Stimulated activated CD8-positive, alpha-beta memory T cell treated with anti-CD3 and anti-CD28 coated beads, Interleukin-15, amount 100 ng/mL, for 1 hour (primary cell): ENCODE results near the gene LIMK2.
"Not testable (repeated sequence)": the region's sequence is repeated elsewhere in the genome, so short reads cannot be mapped to it uniquely, and the experiment has no call there.

Source experiments
- DNase-seq: peaks from one replicate; pipeline ENCODE4 v3.0.0-alpha.2; 2020; ENCODE audit warnings: low read depth

LIMK2 gene

DNA sequence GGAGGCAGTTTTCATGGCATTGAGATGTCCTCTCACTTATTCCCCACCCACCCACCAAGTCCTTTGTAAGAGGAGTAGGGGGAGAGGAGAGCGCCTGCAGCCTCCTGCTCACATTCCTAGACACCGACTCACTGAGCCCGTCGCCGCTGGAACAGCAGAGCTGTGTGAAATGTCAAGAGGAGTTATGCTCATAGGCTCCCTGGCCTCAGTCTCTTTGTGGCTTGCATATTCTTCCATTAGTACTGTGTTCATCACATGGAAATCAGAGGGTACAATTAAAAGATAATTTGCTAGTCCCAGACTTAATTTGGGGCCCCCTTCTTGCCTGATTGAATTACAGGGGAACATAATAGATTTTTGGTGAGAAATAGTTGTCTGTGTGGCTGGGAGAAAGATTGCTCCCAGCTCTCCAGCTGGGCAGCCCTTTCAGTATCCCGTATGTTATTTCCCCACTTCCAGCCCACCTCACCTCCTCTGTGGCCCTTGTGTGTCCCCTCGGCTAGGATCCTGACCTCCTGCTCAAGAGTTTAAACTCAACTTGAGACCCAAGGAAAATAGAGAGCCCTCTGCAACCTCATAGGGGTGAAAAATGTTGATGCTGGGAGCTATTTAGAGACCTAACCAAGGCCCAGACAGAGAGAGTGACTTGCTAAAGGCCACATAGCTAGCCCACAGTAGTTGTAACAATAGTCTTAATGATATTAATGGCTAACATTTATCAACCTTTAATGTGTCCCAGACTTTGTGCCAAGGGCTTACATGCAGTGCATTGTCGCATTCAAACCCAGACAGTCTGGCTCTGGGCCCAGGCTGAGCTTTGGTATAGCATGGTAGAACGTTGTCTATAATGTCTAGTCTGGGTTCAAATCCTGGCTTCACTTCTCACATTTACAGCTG, 32.2 kb downstream of the LIMK2 start:
- no peak for DNase-seq

DNA sequence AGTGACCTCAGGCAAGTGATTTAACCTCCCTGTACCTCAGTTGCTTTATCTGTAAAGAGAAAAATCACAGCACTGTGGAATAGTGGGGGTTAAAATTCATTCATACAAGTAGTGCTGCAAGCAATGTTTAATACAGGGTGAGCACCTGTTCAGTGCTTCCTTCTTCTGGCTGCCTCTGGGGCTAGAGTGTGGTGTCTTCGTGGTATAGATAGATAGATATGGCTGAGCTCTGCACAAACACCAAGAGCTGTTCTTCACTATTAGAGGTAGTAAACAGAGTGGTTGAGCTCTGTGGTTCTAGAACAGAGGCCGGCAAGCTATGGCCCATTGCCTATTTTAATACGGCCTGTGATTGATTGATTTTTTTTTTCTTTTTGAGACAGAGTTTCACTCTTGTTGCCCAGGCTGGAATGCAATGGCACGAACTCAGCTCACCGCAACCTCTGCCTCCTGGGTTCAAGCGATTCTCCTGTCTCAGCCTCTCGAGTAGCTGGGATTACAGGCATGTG, 32.9 kb downstream of the LIMK2 start:
- DNase-seq, result no peak

DNA sequence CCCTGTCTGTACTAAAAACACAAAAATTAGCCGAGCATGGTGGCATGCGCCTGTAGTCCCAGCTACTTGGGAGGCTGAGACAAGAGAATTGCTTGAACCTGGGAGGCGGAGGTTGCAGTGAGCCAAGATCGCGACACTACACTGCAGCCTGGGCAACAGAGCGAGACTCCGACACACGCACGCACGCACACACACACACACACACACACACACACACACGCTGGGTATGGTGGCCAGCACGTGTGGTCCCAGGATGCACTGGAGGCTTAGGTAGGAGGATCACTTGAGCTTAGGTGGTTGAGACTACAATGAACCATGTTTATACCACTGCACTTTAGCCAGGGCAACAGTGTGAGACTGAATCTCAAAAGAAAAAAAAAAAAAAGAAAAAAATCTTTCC, 33.9 kb downstream of the LIMK2 start:
- DNase-seq, result not testable (repeated sequence)

DNA sequence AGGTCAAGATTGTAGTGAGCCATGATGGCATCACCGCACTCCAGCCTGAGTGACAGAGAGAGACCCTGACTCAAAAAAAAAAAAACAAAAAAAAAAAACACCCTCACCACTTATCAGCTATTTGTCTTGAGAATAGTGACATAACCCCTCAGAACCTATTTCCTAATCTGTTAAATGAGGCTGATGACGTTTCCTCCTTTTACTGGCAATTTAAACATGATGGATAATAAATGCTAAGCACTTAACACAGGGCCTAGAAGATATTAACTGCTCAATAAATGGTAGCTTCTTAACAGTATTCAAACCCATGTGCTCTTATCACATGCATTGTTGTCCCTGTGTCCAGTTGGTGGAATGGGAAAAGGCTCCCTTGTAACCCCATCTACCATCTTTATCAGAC, 34.6 kb downstream of the LIMK2 start:
- DNase-seq, result no peak

DNA sequence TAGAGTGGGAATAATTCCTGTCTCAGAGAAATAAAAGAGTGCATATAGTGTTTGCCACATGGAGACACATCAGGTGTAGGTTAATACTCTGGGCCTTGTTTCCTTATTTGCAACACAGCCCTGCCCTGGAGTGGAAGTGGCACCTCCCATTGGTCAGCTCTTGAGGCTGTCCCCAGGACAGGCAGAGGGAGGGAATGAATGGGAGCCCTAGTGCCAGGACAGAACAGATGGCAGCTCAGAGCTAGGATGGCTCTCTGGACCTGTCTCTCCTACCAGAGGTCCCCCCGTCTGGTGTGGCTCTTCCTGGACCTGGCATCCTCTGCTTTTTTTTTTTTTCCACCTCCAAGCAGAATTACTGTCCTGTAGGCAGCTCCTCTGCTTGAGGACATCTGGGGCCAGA, 35.6 kb downstream of the LIMK2 start:
- no peak for DNase-seq

DNA sequence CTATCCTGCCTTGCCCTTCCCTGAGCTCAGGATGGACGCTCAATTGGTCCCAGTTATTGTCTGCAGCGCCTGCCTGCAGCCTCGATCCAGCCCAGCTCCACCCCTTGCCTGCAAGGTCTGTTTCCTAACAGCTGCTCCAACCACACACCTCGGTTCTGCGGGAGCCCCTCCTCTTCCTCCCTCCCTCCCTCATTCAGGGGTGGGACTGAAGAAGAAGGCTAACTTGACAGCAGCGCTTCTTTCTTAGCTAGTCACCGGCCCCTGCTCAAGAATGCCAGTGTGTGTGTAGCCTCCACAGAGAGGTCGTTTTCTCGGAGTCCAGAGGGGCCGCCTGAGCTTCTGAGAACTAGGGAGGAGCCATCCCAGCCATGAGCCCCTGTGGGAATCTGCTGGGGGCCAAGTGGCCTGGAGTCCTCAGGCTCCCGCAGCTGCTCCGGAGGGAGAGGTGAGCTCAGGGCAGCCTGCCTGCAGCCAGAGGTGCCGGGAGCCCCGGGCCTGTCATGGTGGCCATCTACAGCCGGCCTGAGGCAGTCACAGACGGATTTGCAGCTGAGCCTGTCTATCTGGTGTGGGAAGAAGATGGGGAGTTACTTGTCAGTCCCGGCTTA, 36.1 kb downstream of the LIMK2 start:
- DNase-seq, result peak; percentile 37

DNA sequence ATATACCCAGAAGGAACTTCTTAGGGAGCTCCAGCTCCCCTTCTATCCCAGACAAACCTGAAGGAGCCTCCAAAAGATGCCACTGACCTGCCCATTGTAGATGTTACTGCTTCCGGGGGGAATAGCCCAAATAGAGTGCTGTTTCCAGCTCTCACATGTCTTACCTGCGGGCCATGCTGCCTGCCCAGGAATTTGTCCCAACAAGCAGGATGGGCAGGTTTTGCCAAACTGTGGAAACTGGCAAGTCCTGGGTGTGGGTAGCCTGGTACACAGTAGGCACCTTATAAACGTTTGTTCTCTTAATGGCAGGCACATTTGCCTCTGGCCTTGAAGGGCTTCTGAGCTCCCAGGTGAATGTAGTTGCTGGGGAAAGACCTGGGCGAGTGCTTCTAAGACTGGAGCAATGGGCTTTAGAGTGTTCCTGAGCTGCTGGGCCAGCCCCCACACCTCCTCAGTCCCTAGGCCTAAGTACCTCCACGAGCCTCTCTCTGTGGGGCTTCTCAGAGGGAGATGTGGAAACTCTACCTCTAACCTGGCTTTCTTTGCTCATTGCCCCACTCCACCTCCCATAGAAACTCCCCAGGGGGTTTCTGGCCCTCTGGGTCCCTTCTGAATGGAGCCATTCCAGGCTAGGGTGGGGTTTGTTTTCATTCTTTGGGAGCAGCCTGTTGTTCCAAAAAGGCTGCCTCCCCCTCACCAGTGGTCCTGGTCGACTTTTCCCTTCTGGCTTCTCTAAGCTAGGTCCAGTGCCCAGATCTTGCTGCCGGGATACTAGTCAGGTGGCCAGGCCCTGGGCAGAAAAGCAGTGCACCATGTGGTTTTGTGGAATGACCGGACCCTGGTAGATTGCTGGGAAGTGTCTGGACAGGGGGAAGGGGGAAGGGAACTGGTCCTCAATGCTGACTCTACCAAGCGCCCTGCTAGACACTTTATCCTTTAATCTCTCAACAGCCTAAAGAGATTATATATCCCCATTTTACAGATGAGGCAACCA, 37.2 kb downstream of the LIMK2 start:
- no peak for DNase-seq

DNA sequence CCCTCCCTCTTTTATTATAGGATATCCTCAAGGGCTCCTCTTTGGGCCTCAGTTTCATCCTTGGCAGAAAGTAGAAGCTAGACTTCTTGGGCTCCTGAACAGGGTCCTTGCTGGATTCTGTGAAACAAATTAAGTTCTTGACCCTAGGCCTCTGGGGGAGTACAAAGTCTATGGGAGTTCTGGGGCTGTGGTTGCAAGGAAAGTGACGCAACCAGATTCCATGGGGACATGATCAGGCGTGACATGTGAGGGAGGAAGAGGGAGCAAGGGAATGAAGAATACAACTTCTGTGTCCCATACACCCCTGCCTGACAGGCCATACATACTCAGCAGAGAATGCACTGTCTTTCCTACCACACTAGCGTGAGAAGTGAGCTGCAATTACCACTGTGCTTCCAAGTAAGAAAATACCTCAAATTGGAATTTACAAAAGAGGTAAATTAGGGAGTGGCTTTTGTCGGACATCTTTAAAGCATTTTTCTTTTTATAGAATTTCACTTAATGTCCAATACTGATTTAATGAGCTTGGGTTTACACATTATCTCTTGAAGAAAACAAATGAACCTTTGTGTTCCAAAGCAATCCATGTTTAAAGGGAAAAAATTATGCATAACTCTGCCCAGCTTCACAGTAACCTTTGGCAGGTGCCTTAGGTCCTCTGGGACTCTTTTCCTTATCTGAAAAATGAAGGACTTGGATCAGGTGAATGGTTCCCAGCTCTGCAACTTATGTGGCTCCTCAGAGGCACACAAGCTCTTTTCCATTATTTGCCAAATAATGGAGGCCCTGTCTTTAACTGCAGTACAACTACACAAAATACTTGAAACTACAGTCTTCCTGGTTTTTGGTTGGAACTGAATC, 38.9 kb downstream of the LIMK2 start:
- DNase-seq, result no peak

DNA sequence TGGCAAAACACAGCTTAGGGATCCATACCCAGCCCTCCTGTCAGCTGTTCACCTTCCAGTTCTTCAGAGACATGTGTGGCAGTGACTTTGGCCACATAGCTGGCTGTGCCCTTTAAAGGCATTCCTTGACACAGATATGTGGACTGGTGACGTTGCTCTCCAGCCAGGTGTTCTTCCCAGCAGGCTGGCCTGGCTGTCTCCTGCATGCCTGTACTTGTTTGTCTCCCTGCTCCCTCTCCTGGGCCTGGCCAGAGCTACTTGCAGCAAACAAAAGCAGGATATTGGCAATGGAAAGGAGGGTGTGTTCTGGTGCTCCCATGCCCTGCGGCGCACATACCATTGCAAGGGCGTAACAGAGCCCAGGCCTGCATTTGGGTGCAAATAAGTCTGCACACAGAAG, 41.9 kb downstream of the LIMK2 start:
- no peak for DNase-seq

DNA sequence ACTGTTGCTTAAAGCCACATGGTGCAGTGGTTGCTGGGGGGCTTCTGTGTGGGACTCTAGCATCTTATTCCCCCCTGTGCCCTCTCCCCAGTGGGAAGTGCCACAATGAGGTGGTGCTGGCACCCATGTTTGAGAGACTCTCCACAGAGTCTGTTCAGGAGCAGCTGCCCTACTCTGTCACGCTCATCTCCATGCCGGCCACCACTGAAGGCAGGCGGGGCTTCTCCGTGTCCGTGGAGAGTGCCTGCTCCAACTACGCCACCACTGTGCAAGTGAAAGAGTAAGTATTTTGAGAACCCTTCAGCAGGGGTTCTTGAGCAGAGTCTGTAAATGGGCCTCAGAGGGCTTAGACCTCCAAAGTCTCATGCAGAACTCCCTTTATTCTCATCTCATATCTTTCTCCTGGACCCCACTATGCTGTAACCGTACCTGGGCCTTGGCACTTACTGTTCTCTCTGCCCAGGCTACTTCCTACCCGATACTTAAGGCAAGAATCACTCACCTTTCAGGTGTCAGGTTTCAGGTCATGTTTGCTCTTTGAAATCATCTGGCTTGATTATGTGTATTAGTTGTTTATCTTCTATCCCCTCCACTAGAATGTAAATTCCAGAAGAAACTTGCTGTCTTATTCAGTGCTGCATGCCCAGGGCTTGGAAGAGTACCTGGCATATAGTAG, 47.8 kb downstream of the LIMK2 start:
- DNase-seq, result no peak

DNA sequence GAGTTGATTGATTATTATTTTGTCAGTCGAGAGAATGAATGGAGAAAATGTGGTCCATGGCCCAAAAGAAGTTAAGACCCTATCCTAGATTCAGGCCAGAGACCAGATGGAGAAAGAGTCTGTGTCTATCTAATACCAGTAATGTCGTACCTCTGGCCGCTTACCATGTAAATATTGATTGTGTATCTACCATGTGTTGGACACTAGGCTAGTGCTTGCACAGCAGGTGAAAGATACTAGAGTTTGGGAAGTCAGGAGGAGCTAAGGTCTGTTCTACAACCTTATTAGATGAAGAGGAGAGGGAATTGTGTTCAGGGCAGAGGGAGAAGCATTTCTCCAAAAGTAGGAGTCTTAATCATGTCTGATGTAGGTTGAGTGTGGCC, 48.4 kb downstream of the LIMK2 start:
- DNase-seq, result no peak

DNA sequence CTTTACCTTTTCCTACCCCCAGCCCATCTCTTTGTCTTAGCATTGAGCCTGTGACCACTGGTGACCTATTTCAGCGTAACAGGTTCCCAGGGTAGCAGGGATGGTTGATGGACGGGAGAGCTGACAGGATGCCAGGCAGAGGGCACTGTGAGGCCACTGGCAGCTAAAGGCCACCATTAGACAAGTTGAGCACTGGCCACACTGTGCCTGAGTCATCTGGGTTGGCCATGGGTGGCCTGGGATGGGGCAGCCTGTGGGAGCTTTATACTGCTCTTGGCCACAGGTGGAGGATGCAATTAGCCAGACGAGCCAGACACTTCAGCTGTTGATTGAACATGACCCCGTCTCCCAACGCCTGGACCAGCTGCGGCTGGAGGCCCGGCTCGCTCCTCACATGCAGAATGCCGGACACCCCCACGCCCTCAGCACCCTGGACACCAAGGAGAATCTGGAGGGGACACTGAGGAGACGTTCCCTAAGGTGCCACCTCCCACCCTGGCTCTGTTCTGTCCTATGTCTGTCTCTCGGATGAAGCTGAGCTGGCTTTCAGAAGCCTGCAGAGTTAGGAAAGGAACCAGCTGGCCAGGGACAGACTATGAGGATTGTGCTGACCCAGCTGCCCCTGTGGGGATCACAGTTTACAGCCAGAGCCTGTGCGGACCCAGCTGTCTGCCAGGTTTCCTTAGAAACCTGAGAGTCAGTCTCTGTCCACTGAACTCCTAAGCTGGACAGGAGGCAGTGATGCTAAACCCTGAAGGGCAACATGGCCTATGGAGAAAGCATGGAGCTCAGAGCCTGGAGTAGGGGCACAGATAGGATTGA, 50.4 kb downstream of the LIMK2 start:
- no peak for DNase-seq

DNA sequence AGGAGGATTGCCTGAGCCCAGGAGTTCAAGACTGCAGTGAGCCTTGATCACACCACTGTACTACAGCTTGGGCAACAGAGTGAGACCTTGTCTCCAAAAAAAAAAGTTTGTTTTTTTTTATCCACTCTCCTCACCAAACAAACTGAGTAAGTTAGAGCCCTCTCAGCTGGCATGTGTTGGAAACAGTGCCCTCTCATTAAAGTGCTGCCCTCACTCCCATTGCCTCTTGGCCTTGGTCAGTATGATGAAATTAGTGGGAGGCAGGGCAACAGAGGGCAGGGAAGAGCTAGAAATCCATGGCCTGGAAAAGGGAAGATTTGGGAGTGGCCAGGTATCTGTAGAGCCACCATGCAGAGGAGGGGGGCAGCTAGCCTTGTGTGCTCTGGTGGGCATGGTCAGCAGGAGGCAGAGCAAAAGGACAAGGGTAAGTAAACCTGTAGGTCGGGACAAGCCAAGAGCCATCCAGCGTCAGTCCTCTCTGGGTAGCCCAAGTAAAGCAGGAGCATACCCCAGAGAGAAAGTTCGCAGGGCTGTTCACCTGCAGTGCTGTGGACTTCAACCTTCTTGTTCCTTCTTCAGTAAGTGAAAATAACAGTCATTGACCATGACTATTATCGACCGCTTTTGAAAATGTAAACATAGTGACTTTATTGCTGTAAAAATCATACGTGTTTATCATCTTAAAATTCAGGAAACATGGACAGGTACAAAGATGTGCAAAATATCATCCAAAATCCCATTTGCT, 52.0 kb downstream of the LIMK2 start:
- DNase-seq, result no peak

DNA sequence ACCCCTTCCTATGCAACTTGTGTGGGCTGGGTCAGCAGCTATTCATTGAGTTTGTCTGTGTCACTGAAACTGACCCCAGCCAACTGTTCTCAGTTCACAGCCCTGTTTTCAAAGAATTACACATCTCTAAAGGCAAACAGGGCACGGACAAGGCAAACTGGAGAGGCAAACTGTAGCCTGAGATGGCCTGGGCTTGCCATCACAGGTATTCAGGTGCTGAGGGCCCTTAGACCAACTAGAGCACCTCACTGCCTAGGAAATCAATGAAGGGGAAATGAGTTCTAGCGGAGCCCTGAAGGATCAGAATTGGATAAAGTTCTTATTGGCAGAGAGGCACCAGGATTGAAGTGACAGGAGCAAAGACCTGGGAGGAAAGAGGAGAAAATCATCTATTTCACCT, 56.2 kb downstream of the LIMK2 start:
- no peak for DNase-seq

DNA sequence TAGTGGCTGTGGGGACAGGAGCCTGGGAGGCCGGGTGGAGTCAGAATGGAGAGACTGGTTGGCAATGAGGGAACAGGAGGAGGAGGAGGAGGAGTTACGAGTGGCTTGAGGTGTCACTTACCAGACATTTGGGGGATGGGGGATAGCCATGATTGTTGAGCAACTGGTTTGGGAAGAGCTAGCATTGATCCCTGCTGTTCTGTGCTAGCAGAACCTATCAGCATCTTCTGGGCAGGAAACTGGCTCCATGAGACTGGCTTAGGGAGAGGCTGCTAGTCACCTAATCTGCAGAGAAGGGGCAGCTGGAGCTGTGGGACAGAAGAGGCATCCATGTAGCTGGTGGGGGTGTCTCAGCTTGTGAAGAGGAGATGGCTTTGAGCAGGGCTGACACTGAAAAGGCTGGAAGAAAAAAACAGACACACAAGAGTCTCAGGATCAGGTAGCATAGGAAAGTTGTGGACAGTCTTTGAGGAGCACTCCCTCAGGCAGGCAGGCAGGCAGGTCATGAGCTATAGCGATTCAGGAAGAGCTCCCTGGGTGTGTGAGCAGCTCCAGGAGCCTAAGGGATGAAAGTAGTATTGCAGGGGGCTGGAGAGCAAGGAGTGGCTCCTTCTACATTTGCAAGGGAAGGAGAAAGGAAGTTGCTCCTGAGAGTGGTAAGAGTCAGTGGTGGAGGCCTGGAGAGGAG, 57.9 kb downstream of the LIMK2 start:
- DNase-seq, result no peak

DNA sequence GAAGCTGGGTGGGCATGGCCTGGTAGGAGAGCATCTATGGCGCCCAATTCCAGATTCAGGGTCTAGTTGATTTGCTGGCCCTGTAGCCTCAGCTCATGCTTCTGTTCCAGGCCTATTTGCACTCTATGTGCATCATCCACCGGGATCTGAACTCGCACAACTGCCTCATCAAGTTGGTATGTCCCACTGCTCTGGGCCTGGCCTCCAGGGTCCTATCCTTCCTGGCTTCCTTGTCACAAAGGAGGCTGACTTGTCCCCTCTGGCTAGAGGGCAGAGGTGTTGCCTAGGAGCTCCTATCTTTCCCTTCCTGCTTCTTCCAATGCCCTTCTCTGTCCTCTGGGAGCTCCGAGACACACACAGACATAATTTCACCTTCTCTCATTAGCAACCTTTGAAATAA, 58.9 kb downstream of the LIMK2 start:
- no peak for DNase-seq

DNA sequence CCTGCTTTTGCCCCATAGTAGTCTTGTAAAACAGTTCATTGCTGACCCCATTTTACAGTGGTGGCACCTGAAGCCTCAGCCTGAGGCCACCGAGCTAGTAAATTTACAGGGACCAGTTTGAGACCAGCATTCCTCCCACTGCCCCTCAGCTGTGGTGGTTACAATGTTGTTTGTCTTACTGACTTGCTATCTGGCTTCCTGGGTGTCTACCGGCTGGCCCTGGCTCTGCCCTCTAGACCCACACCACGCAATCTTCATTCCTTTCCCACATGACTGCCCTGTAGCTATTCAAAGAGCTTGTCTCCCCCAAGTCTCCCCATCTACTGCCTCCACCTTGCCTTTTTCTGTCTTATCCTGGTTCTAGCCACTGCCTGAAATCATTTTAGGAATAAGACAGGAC, 59.4 kb downstream of the LIMK2 start:
- DNase-seq, result no peak
